H1 (cell line): Measurements from ENCODE around the gene CELF5. TPM values are rescaled to one million over a fixed set of nuclear protein-coding genes. Genes with fewer than 3 reads are reported as not detected.

Experiments
- CTCF ChIA-PET: fragments of 300-600 bp; sonication (Branson Sonifier 250); formaldehyde crosslinking; loops from one replicate; lab custom pipeline; 2021; ENCODE audit not compliant: partially characterized antibody; lab: Charles Lee
- POLR2A ChIA-PET: fragments of 300-600 bp; sonication (Branson Sonifier 250); formaldehyde crosslinking; loops from one replicate; lab custom pipeline; 2021; ENCODE audit warnings: inconsistent platforms; ENCODE audit not compliant: partially characterized antibody; lab: Charles Lee
- DNase-seq, 2 experiments: peaks; one replicate each; pipeline versions ENCODE4 v3.0.0 to v3.0.0-alpha.2; 2010 to 2022; ENCODE audit warnings: low spot score in 2 of 2, low read depth in 1 of 2, mixed read lengths in 1 of 2
- FAIRE-seq: peaks from 2 replicates; lab custom pipeline; 2011; peaks lifted over from hg19 to GRCh38; lab: Jason Lieb, UNC
- H2AFZ ChIP-seq: 2 replicates; pipeline ENCODE4 v1.8.1; 2012; ENCODE audit warnings: low read length, inconsistent platforms
- H2AK5ac ChIP-seq: 2 replicates; pipeline ENCODE4 v1.6.1; 2013; ENCODE audit warnings: low read depth, low read length
- H2BK120ac ChIP-seq: replicated peaks from 2 replicates; pipeline ENCODE3; 2013; ENCODE audit warnings: low read depth, low read length, inconsistent platforms
- H2BK12ac ChIP-seq: 2 replicates; pipeline ENCODE4 v1.6.1; 2013; ENCODE audit warnings: low read depth, low read length
- H2BK15ac ChIP-seq: 2 replicates; pipeline ENCODE4 v1.6.1; 2013; ENCODE audit warnings: low read length
- H2BK20ac ChIP-seq: 2 replicates; pipeline ENCODE4 v1.6.1; 2013; ENCODE audit warnings: low read length
- H2BK5ac ChIP-seq: 2 replicates; pipeline ENCODE4 v1.6.1; 2013; ENCODE audit warnings: low read depth, low read length
- H3K14ac ChIP-seq: 2 replicates; pipeline ENCODE4 v1.6.1; 2013; ENCODE audit warnings: inconsistent platforms; ENCODE audit not compliant: insufficient read length
- H3K18ac ChIP-seq: 2 replicates; pipeline ENCODE4 v1.6.1; 2013; ENCODE audit warnings: low read length; ENCODE audit errors: extremely low read depth
- H3K23ac ChIP-seq: 2 replicates; pipeline ENCODE4 v1.6.1; 2013; ENCODE audit warnings: inconsistent platforms; ENCODE audit not compliant: insufficient read length
- H3K23me2 ChIP-seq: 2 replicates; pipeline ENCODE4 v1.6.1; 2013; ENCODE audit warnings: low read depth, low read length
- H3K27ac ChIP-seq: 2 replicates; pipeline ENCODE4 v1.6.1; 2011; ENCODE audit warnings: low read depth, low read length, inconsistent platforms
- H3K27me3 ChIP-seq, 4 experiments: replicated peaks in 1 of 4; 1 replicate in 1 of 4; 2 replicates in 3 of 4; pipeline versions ENCODE4 v1.6.1 to v1.8.1; 2011 to 2013; ENCODE audit warnings: low read length in 3 of 4, mild to moderate bottlenecking in 3 of 4, inconsistent platforms in 2 of 4, mixed read lengths in 2 of 4, moderate library complexity in 1 of 4; ENCODE audit not compliant: control insufficient read depth in 3 of 4, insufficient read depth in 3 of 4; ENCODE audit errors: extremely low read depth in 1 of 4
- H3K36me3 ChIP-seq, 4 experiments: 2 replicates each; pipeline versions ENCODE4 v1.6.1 to v1.8.1; 2011 to 2013; ENCODE audit warnings: mild to moderate bottlenecking in 4 of 4, low read length in 3 of 4, moderate library complexity in 2 of 4, control low read depth in 1 of 4, inconsistent platforms in 1 of 4; ENCODE audit not compliant: insufficient read depth in 4 of 4, control insufficient read depth in 2 of 4
- H3K4ac ChIP-seq: replicated peaks from 2 replicates; pipeline ENCODE3; 2013; ENCODE audit warnings: low read length, low read depth, mixed read lengths, inconsistent platforms; ENCODE audit not compliant: insufficient read length
- H3K4me1 ChIP-seq, 4 experiments: replicated peaks in 1 of 4; 1 replicate in 1 of 4; 2 replicates in 3 of 4; pipeline versions ENCODE4 v1.6.1 to v1.8.1; 2011 to 2013; ENCODE audit warnings: low read length in 3 of 4, inconsistent platforms in 2 of 4, mixed read lengths in 1 of 4; ENCODE audit not compliant: insufficient read depth in 4 of 4, control insufficient read depth in 3 of 4
- H3K4me2 ChIP-seq, 2 experiments: 2 replicates each; pipeline versions ENCODE4 v1.6.1 to v1.8.1; 2011 to 2013; ENCODE audit warnings: low read depth in 2 of 2, low read length in 2 of 2, control low read depth in 1 of 2, inconsistent platforms in 1 of 2, mild to moderate bottlenecking in 1 of 2; ENCODE audit not compliant: insufficient read depth in 1 of 2
- H3K4me3 ChIP-seq, 4 experiments: fragments of 200-600, 300-600 bp in 1 of 4; sonication (generic), shearing (Covaris generic), sonication (Bioruptor Twin) in 1 of 4; 2 replicates each; pipeline versions ENCODE4 v1.5.1 to v1.8.1; 2011 to 2016; ENCODE audit warnings: low read length in 4 of 4, low read depth in 3 of 4, control low read depth in 2 of 4, inconsistent platforms in 2 of 4, mild to moderate bottlenecking in 2 of 4, mixed read lengths in 1 of 4, moderate library complexity in 1 of 4; ENCODE audit not compliant: insufficient read depth in 2 of 4; ENCODE audit errors: extremely low read depth in 1 of 4
- H3K56ac ChIP-seq: replicated peaks from 2 replicates; pipeline ENCODE3; 2013; ENCODE audit warnings: low read depth, mild to moderate bottlenecking, mixed read lengths, low read length, inconsistent platforms; ENCODE audit not compliant: insufficient read length
- H3K79me1 ChIP-seq: 2 replicates; pipeline ENCODE4 v1.6.1; 2013; ENCODE audit warnings: low read depth, low read length, control low read depth
- H3K79me2 ChIP-seq, 2 experiments: 2 replicates each; pipeline versions ENCODE4 v1.6.1 to v1.8.1; 2012 to 2013; ENCODE audit warnings: low read length in 2 of 2, mild to moderate bottlenecking in 2 of 2, inconsistent platforms in 1 of 2; ENCODE audit not compliant: insufficient read depth in 2 of 2, control insufficient read depth in 1 of 2
- H3K9ac ChIP-seq, 4 experiments: replicated peaks in 1 of 4; 1 replicate in 1 of 4; 2 replicates in 3 of 4; pipeline versions ENCODE4 v1.6.1 to v1.8.1; 2011 to 2013; ENCODE audit warnings: low read depth in 3 of 4, low read length in 3 of 4, control low read depth in 2 of 4, mild to moderate bottlenecking in 2 of 4, moderate library complexity in 2 of 4, inconsistent platforms in 1 of 4; ENCODE audit errors: extremely low read depth in 1 of 4
- H3K9me3 ChIP-seq, 2 experiments: 2 replicates each; pipeline versions ENCODE4 v1.6.1 to v1.8.1; 2012 to 2013; ENCODE audit warnings: mild to moderate bottlenecking in 2 of 2, moderate library complexity in 2 of 2, control low read depth in 1 of 2, inconsistent platforms in 1 of 2, low read depth in 1 of 2, low read length in 1 of 2, mixed read lengths in 1 of 2; ENCODE audit not compliant: insufficient read depth in 2 of 2
- H4K20me1 ChIP-seq, 2 experiments: replicated peaks in 1 of 2; 2 replicates each; pipeline versions ENCODE3 to v1.8.1; 2011 to 2013; ENCODE audit warnings: inconsistent platforms in 2 of 2, low read length in 2 of 2, mild to moderate bottlenecking in 1 of 2; ENCODE audit not compliant: insufficient read depth in 2 of 2, control insufficient read depth in 1 of 2
- H4K5ac ChIP-seq: 2 replicates; pipeline ENCODE4 v1.6.1; 2013; ENCODE audit warnings: low read length, low read depth, mixed read lengths, inconsistent platforms; ENCODE audit not compliant: insufficient read length
- H4K8ac ChIP-seq: 2 replicates; pipeline ENCODE4 v1.8.0; 2013; ENCODE audit warnings: mild to moderate bottlenecking, moderate library complexity, low read length, inconsistent platforms; ENCODE audit not compliant: insufficient read depth; ENCODE audit errors: extremely low read depth
- H4K91ac ChIP-seq: replicated peaks from 2 replicates; pipeline ENCODE3; 2013; ENCODE audit warnings: low read length, mixed read lengths, inconsistent platforms; ENCODE audit not compliant: insufficient read length
- ASH2L ChIP-seq: fragments of 200-600, 300-600 bp; sonication (generic); IDR thresholded peaks from one replicate; pipeline ENCODE4 v1.7.1; 2017; ENCODE audit warnings: low read length
- CHD2 ChIP-seq: IDR thresholded peaks from 2 replicates; pipeline ENCODE4 v1.6.1; 2012; ENCODE audit warnings: low read length, improper control_type of control experiment
- E2F6 ChIP-seq: IDR thresholded peaks from 2 replicates; pipeline ENCODE4 v1.6.1; 2012; ENCODE audit warnings: inconsistent platforms
- EGR1 ChIP-seq: IDR thresholded peaks from 2 replicates; pipeline ENCODE4 v1.6.1; 2011; ENCODE audit warnings: low read depth, low read length, borderline replicate concordance
- GTF2F1 ChIP-seq: IDR thresholded peaks from 2 replicates; pipeline ENCODE4 v1.6.1; 2012; ENCODE audit warnings: low read depth, low read length, improper control_type of control experiment, borderline replicate concordance
- JUND ChIP-seq: IDR thresholded peaks from 2 replicates; pipeline ENCODE4 v1.6.1; 2011; ENCODE audit warnings: mild to moderate bottlenecking, improper control_type of control experiment, low read length
- NANOG ChIP-seq: IDR thresholded peaks from 2 replicates; pipeline ENCODE4 v1.6.1; 2011; ENCODE audit warnings: low read length, low read depth, mild to moderate bottlenecking, inconsistent platforms; ENCODE audit not compliant: insufficient read depth, poor library complexity, severe bottlenecking
- POLR2AphosphoS5 ChIP-seq: IDR thresholded peaks from 2 replicates; pipeline ENCODE4 v1.6.1; 2011; ENCODE audit warnings: low read depth, low read length
- RXRA ChIP-seq: IDR thresholded peaks from 2 replicates; pipeline ENCODE4 v1.6.1; 2011; ENCODE audit warnings: low read depth, mild to moderate bottlenecking, low read length, moderate library complexity; ENCODE audit not compliant: insufficient read depth
- TAF7 ChIP-seq: optimal IDR thresholded peaks from 2 replicates; pipeline ENCODE3; 2011; ENCODE audit warnings: low read depth, mild to moderate bottlenecking, inconsistent platforms, low read length, moderate library complexity, borderline replicate concordance
- YY1 ChIP-seq: IDR thresholded peaks from 2 replicates; pipeline ENCODE4 v1.6.1; 2011; ENCODE audit warnings: low read depth, mild to moderate bottlenecking, low read length
- ZNF274 ChIP-seq: IDR thresholded peaks from 2 replicates; pipeline ENCODE4 v1.7.0; 2012; ENCODE audit warnings: low read length, borderline replicate concordance; ENCODE audit errors: extremely low read depth
- WGBS, 2 experiments: shearing (Covaris generic) in 1 of 2; methylation state at CpG; one replicate each; pipeline versions ENCODE4 v1.1.6 to v1.1.7; 2013 to 2015; ENCODE audit warnings: low lambda C conversion rate in 2 of 2, mixed read lengths in 2 of 2, inconsistent platforms in 1 of 2, low coverage in 1 of 2, missing lambda C conversion rate in 1 of 2; ENCODE audit not compliant: insufficient replicate concordance in 2 of 2, insufficient coverage in 1 of 2, insufficient read length in 1 of 2; ENCODE audit errors: extremely low coverage in 1 of 2, missing lambda C conversion rate in 1 of 2; 5-methylcytosine and 5-hydroxymethylcytosine counted together
- polyA plus RNA-seq, 7 experiments: library from polyadenylated mRNA; depleted of rRNA in 3 of 7; stranded (reverse) in 5 of 7; unstranded in 2 of 7; fragments of >200 nt in 5 of 7; fragments of 200-250 nt in 2 of 7; gene quantifications; 1 replicate in 5 of 7; 2 replicates in 1 of 7; 4 replicates in 1 of 7; pipeline versions ENCODE4 v1.2.1 to v1.2.3, GENCODE V29; 2011 to 2013; ENCODE audit warnings: missing spikeins in 2 of 7, mixed read lengths in 2 of 7
- total RNA-seq: library from RNA; stranded (reverse); fragmentation: NEBNext Ultra II Directional; extraction: Animal tissue kit (Norgen Biotek cat#: 25700); gene quantifications from 2 replicates; pipeline ENCODE4 v1.2.1, GENCODE V29; 2021

The CELF5 gene
- total and polyA plus RNA-seq, 2 of the 8 experiments (the other 6 are each of a cell fraction or from before 2014, with no cell fraction given): 9.8 to 15.0 TPM

- Histone ChIP-seq H3K4me1 (peaks cover 0 to 2% (median 0%) of the 10 kb centered on the region in 4 experiments; a peak in 2 of 7 replicates), H4K5ac (no peak overlapping the region), H3K27me3 (peaks cover 0 to 10% (median 6%) of the 10 kb centered on the region in 4 experiments; a peak in 4 of 7 replicates), H3K18ac (no peak overlapping the region), H2BK5ac (no peak overlapping the region), H3K79me1 (no peaks in the 10 kb centered on the region; the same call in 1 of the 2 replicates), H3K14ac (no peak overlapping the region), H2BK15ac (no peak overlapping the region), H2AK5ac (no peak overlapping the region), H4K8ac (no peak overlapping the region), H3K9ac (no peak overlapping the region), H3K36me3 (no peaks in the 10 kb centered on the region), H2BK20ac (no peak overlapping the region), H2AFZ (no peak overlapping the region), H3K4me2 (no peak overlapping the region), H4K20me1 (peaks cover 3 to 6% of the 10 kb centered on the region in 2 experiments), H2BK120ac (no peak overlapping the region), H3K4ac (no peak overlapping the region), H2BK12ac (no peak overlapping the region)
- no peak for FAIRE-seq
- ChIA-PET CTCF (interaction anchor here (1.5 to 3.6 kb wide), 2 partner anchors 10 to 15 kb away, joined by 6 to 20 read pairs; no protein-coding TSS in a partner anchor), POLR2A (interaction anchor here (1.1 kb wide), 1 partner anchor 9 kb away, joined by 3 read pairs; no protein-coding TSS in a partner anchor)
- no peak for TF ChIP-seq GTF2F1
- TF ChIP-seq TAF7: no peak
- no peak for TF ChIP-seq NANOG
- no peak for TF ChIP-seq JUND
- no peak for TF ChIP-seq RXRA
- TF ChIP-seq ZNF274: no peak
- TF ChIP-seq POLR2AphosphoS5: no peak
- TF ChIP-seq YY1: no peak
- TF ChIP-seq EGR1: no peak
- no peak for TF ChIP-seq E2F6
- no peak for TF ChIP-seq ASH2L
- no peak for TF ChIP-seq CHD2
- TF ChIP-seq, all 59 proteins: peak for 0
- no peak for DNase-seq
- no peak overlapping the region for H3K56ac ChIP-seq
- H3K79me2 ChIP-seq: no peaks in the 10 kb centered on the region
- H3K4me3 ChIP-seq: no peak overlapping the region
- H3K23ac ChIP-seq: no peak overlapping the region
- WGBS, 2 experiments: 84% methylated on average over 6 of the region's 6 CpGs; no CpG with 5 or more reads in 1 of the 2 experiments
- no peak overlapping the region for H4K91ac ChIP-seq
- H3K23me2 ChIP-seq: no peaks in the 10 kb centered on the region
- H3K27ac ChIP-seq: no peak overlapping the region
- no peaks in the 10 kb centered on the region for H3K9me3 ChIP-seq
Observed at GRCh38 chr19:3265432-3265831, 41.0 kb downstream of the CELF5 start.
